ENCODE measurements around the gene MYBPC1. TPM values are rescaled to one million over a fixed set of nuclear protein-coding genes. Genes with fewer than 3 reads are reported as not detected.

MYBPC1 gene
- total RNA-seq, 1 donor from 2014 or later = not detected

GRCh38 chr12:101696251-101697196, 101.8 kb downstream of the MYBPC1 start:
- Mint-ChIP-seq H3K4me1 (ENCODE audit: low read depth, unreplicated experiment) (peaks cover 9% of the 10 kb centered on the region), H3K4me3 (ENCODE audit: unreplicated experiment) (peak overlapping the region; percentile 91), H3K9me3 (ENCODE audit: unreplicated experiment) (peaks cover 9% of the 10 kb centered on the region), H3K27ac (ENCODE audit: unreplicated experiment) (peak overlapping the region; percentile 88), H3K27me3 (ENCODE audit: unreplicated experiment) (peaks cover 7% of the 10 kb centered on the region), H3K36me3 (ENCODE audit: unreplicated experiment) (no peaks in the 10 kb centered on the region)
- no peak for DNase-seq
- TF ChIP-seq CTCF (IDR thresholded peaks at IDR 0.05; ENCODE audit: partially characterized antibody, unreplicated experiment) = no peak

GRCh38 chr12:101697197-101697929, 102.6 kb downstream of the MYBPC1 start, which contains the start of gene CHPT1:
Gene CHPT1 (plus strand): TSS chr12:101697640. CDS start chr12:101697862, 222 bp downstream.
- H3K36me3 Mint-ChIP-seq (ENCODE audit: unreplicated experiment) = no peaks in the 10 kb centered on the region
- TF ChIP-seq CTCF (IDR thresholded peaks at IDR 0.05; ENCODE audit: partially characterized antibody, unreplicated experiment) = no peak
- H3K4me3 Mint-ChIP-seq (ENCODE audit: unreplicated experiment) = peak within 1 kb of the TSS; percentile 91
- H3K4me1 Mint-ChIP-seq (ENCODE audit: low read depth, unreplicated experiment) = peaks cover 9% of the 10 kb centered on the region
- H3K27me3 Mint-ChIP-seq (ENCODE audit: unreplicated experiment) = peaks cover 6% of the 10 kb centered on the region
- H3K9me3 Mint-ChIP-seq (ENCODE audit: unreplicated experiment) = peaks cover 9% of the 10 kb centered on the region
- DNase-seq = peak; percentile 84
- peak within 1 kb of the TSS; percentile 88 for H3K27ac Mint-ChIP-seq (ENCODE audit: unreplicated experiment)

- Mint-ChIP-seq H3K4me1 (ENCODE audit: low read depth, unreplicated experiment) (peaks cover 9% of the 10 kb centered on the region), H3K27ac (ENCODE audit: unreplicated experiment) (no peak overlapping the region), H3K9me3 (ENCODE audit: unreplicated experiment) (peaks cover 9% of the 10 kb centered on the region), H3K36me3 (ENCODE audit: unreplicated experiment) (no peaks in the 10 kb centered on the region), H3K27me3 (ENCODE audit: unreplicated experiment) (peaks cover 6% of the 10 kb centered on the region), H3K4me3 (ENCODE audit: unreplicated experiment) (peak overlapping the region; percentile 90)
- no peak for TF ChIP-seq CTCF (IDR thresholded peaks at IDR 0.05; ENCODE audit: partially characterized antibody, unreplicated experiment)
- no peak for DNase-seq
Observed at GRCh38 chr12:101697930-101698799, 103.4 kb downstream of the MYBPC1 start.

GRCh38 chr12:101698800-101699347, 104.1 kb downstream of the MYBPC1 start:
- Mint-ChIP-seq H3K9me3 (ENCODE audit: unreplicated experiment) (peaks cover 9% of the 10 kb centered on the region), H3K27ac (ENCODE audit: unreplicated experiment) (no peak overlapping the region), H3K4me3 (ENCODE audit: unreplicated experiment) (peak overlapping the region; percentile 90), H3K4me1 (ENCODE audit: low read depth, unreplicated experiment) (peaks cover 9% of the 10 kb centered on the region), H3K27me3 (ENCODE audit: unreplicated experiment) (peaks cover 6% of the 10 kb centered on the region), H3K36me3 (ENCODE audit: unreplicated experiment) (no peaks in the 10 kb centered on the region)
- no peak for DNase-seq
- TF ChIP-seq CTCF (IDR thresholded peaks at IDR 0.05; ENCODE audit: partially characterized antibody, unreplicated experiment) = no peak

Data from glutamatergic neuron (in vitro differentiated cells).